HEK293 (cell line): Measurements from ENCODE around the gene MUC2.

ENCODE experiments used
- CTCF ChIA-PET: fragments of 350-600 bp; formaldehyde crosslinking; extraction: SDS; loops from one replicate; lab custom pipeline; 2021; ENCODE audit warnings: antibody characterized with exemption; lab: Yijun Ruan, JAX
- POLR2A ChIA-PET: fragments of 300-600 bp; formaldehyde crosslinking; extraction: SDS; loops from one replicate; lab custom pipeline; 2020; ENCODE audit warnings: antibody characterized with exemption, inconsistent platforms; lab: Yijun Ruan, JAX
- H3K27ac ChIP-seq: fragments of 200-500 bp; sonication (Bioruptor generic); 2 replicates; pipeline ENCODE4 v1.5.1; 2014; ENCODE audit warnings: low read depth, low read length, control low read depth, inconsistent platforms; ENCODE audit errors: extremely low read depth
- H3K36me3 ChIP-seq, 2 experiments: fragments of 200-500 bp in 1 of 2; sonication (Bioruptor generic) in 1 of 2; 1 replicate in 1 of 2; 2 replicates in 1 of 2; pipeline ENCODE4 v1.5.1; 2014 to 2017; ENCODE audit warnings: inconsistent platforms in 2 of 2, low read length in 2 of 2; ENCODE audit not compliant: control insufficient read depth in 2 of 2, insufficient read depth in 1 of 2
- H3K4me1 ChIP-seq: fragments of 200-500 bp; sonication (Bioruptor generic); 2 replicates; pipeline ENCODE4 v1.5.1; 2014; ENCODE audit warnings: mild to moderate bottlenecking, low read length, inconsistent platforms; ENCODE audit not compliant: control insufficient read depth, insufficient read depth
- H3K4me3 ChIP-seq: 2 replicates; pipeline ENCODE4 v1.5.1; 2011; ENCODE audit warnings: low read depth, mild to moderate bottlenecking, control low read depth, low read length, moderate library complexity
- H3K9me3 ChIP-seq: fragments of 200-500 bp; sonication (Bioruptor generic); 2 replicates; pipeline ENCODE4 v1.5.1; 2014; ENCODE audit warnings: low read depth, low read length, inconsistent platforms; ENCODE audit not compliant: control insufficient read depth, insufficient read depth
- PRDM4 ChIP-seq: fragments of 450-650 bp; formaldehyde crosslinking; IDR thresholded peaks from 2 replicates; pipeline ENCODE4 v1.5.1; 2017; ENCODE audit warnings: missing biosample characterization, missing genetic modification characterization
- TCF7L2 ChIP-seq: IDR thresholded peaks from 2 replicates; pipeline ENCODE4 v1.6.1; 2011; ENCODE audit warnings: low read depth, mild to moderate bottlenecking, inconsistent platforms, low read length, moderate library complexity, borderline replicate concordance
- ZBTB48 ChIP-seq: fragments of 450-650 bp; formaldehyde crosslinking; IDR thresholded peaks from 2 replicates; pipeline ENCODE4 v1.5.1; 2016; ENCODE audit warnings: missing biosample characterization, missing genetic modification characterization
- ZFP69B ChIP-seq: fragments of 450-650 bp; formaldehyde crosslinking; IDR thresholded peaks from 2 replicates; pipeline ENCODE4 v1.5.1; 2016; ENCODE audit warnings: missing biosample characterization, missing genetic modification characterization
- ZNF138 ChIP-seq: fragments of 450-650 bp; formaldehyde crosslinking; IDR thresholded peaks from 2 replicates; pipeline ENCODE4 v1.5.1; 2016; ENCODE audit warnings: missing biosample characterization, missing genetic modification characterization, borderline replicate concordance
- ZNF16 ChIP-seq: fragments of 450-650 bp; formaldehyde crosslinking; IDR thresholded peaks from 2 replicates; pipeline ENCODE4 v1.5.1; 2016; ENCODE audit warnings: low read depth, missing biosample characterization, missing genetic modification characterization
- ZNF211 ChIP-seq: fragments of 450-650 bp; formaldehyde crosslinking; IDR thresholded peaks from 2 replicates; pipeline ENCODE4 v1.5.1; 2016; ENCODE audit warnings: low read depth, missing biosample characterization, missing genetic modification characterization
- ZNF280C ChIP-seq: fragments of 450-650 bp; formaldehyde crosslinking; IDR thresholded peaks from 2 replicates; pipeline ENCODE4 v1.5.1; 2016; ENCODE audit warnings: missing biosample characterization, missing genetic modification characterization
- ZNF311 ChIP-seq: fragments of 450-650 bp; formaldehyde crosslinking; IDR thresholded peaks from 2 replicates; pipeline ENCODE4 v1.5.1; 2017; ENCODE audit warnings: missing biosample characterization, missing genetic modification characterization, borderline replicate concordance
- ZNF341 ChIP-seq: fragments of 450-650 bp; formaldehyde crosslinking; IDR thresholded peaks from 2 replicates; pipeline ENCODE4; 2016; ENCODE audit warnings: low read depth, missing biosample characterization, missing genetic modification characterization
- ZNF510 ChIP-seq: fragments of 450-650 bp; formaldehyde crosslinking; IDR thresholded peaks from 2 replicates; pipeline ENCODE4 v1.5.1; 2018; ENCODE audit warnings: mild to moderate bottlenecking, missing genetic modification characterization, missing biosample characterization; ENCODE audit not compliant: insufficient replicate concordance
- ZNF518A ChIP-seq: fragments of 450-650 bp; formaldehyde crosslinking; conservative IDR thresholded peaks from 2 replicates; pipeline ENCODE4 v1.5.1; 2016; ENCODE audit warnings: low read depth, missing biosample characterization, missing genetic modification characterization
- ZNF610 ChIP-seq: fragments of 450-650 bp; formaldehyde crosslinking; IDR thresholded peaks from 2 replicates; pipeline ENCODE4 v1.5.1; 2016; ENCODE audit warnings: missing biosample characterization, missing genetic modification characterization, borderline replicate concordance
- ZNF624 ChIP-seq: fragments of 450-650 bp; formaldehyde crosslinking; IDR thresholded peaks from 2 replicates; pipeline ENCODE4 v1.5.1; 2017; ENCODE audit warnings: missing biosample characterization, missing genetic modification characterization
- ZNF776 ChIP-seq: fragments of 450-650 bp; formaldehyde crosslinking; IDR thresholded peaks from 2 replicates; pipeline ENCODE4 v1.5.0; 2017; ENCODE audit warnings: missing biosample characterization, missing genetic modification characterization, borderline replicate concordance
- TF ChIP-seq, protein P1 (sequence below): fragments of 450-650 bp; formaldehyde crosslinking; IDR thresholded peaks from 2 replicates; pipeline ENCODE4 v1.5.1; 2016; ENCODE audit warnings: missing biosample characterization, missing genetic modification characterization
- TF ChIP-seq, protein P2 (sequence below): fragments of 450-650 bp; formaldehyde crosslinking; IDR thresholded peaks from 2 replicates; pipeline ENCODE4 v1.5.1; 2017; ENCODE audit warnings: missing biosample characterization, missing genetic modification characterization

MUC2 gene

GRCh38 chr11:1121813-1122663, 47.4 kb downstream of the MUC2 start:
- Histone ChIP-seq H3K4me3 (no peak overlapping the region), H3K4me1 (no peaks in the 10 kb centered on the region), H3K9me3 (no peaks in the 10 kb centered on the region), H3K36me3 (no peaks in the 10 kb centered on the region), H3K27ac (no peak overlapping the region)
- TF ChIP-seq ZNF624 (tag by site-specific recombination) = no peak
- no peak for TF ChIP-seq ZNF518A (tag by site-specific recombination)
- no peak for TF ChIP-seq ZNF16
- TF ChIP-seq ZNF280C (tag by site-specific recombination) = no peak
- no peak for TF ChIP-seq ZNF341
- TF ChIP-seq PRDM4 (tag by site-specific recombination) = no peak
- no peak for TF ChIP-seq ZBTB48 (tag by site-specific recombination)
- no peak for TF ChIP-seq ZFP69B (tag by site-specific recombination)
- no peak for TF ChIP-seq ZNF610 (tag by site-specific recombination)
- TF ChIP-seq ZNF311 (tag by site-specific recombination) = no peak
- TF ChIP-seq ZNF211 = no peak
- TF ChIP-seq ZNF138 (tag by site-specific recombination) = no peak
- TF ChIP-seq TCF7L2 = no peak
- TF ChIP-seq, protein P1, sequence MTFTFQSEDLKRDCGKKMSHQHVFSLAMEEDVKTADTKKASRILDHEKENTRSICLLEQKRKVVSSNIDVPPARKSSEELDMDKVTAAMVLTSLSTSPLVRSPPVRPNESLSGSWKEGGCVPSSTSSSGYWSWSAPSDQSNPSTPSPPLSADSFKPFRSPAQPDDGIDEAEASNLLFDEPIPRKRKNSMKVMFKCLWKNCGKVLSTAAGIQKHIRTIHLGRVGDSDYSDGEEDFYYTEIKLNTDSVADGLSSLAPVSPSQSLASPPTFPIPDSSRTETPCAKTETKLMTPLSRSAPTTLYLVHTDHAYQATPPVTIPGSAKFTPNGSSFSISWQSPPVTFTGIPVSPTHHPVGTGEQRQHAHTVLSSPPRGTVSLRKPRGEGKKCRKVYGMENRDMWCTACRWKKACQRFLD = no peak
- TF ChIP-seq, protein P2, sequence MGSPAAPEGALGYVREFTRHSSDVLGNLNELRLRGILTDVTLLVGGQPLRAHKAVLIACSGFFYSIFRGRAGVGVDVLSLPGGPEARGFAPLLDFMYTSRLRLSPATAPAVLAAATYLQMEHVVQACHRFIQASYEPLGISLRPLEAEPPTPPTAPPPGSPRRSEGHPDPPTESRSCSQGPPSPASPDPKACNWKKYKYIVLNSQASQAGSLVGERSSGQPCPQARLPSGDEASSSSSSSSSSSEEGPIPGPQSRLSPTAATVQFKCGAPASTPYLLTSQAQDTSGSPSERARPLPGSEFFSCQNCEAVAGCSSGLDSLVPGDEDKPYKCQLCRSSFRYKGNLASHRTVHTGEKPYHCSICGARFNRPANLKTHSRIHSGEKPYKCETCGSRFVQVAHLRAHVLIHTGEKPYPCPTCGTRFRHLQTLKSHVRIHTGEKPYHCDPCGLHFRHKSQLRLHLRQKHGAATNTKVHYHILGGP (tag by site-specific recombination) = no peak
- TF ChIP-seq ZNF776 (tag by site-specific recombination) = no peak
- no peak for TF ChIP-seq ZNF510 (tag by site-specific recombination)
- CTCF ChIA-PET = no interaction called here
- POLR2A ChIA-PET = no interaction called here
